ENCODE data around the gene CKS1B.

The CKS1B gene

GRCh38 chr1:154951901-154952657 is 22.4 kb upstream of the CKS1B start:
- H2AFZ ChIP-seq (ENCODE audit: low read depth, low read length) = no peak overlapping the region
- H3K36me3 ChIP-seq (replicated peaks; ENCODE audit: low read depth, low read length) = no peaks in the 10 kb centered on the region
- TF ChIP-seq EZH2phosphoT487 (IDR thresholded peaks at IDR 0.05; ENCODE audit: low read depth) (no peak), CTCF (IDR thresholded peaks at IDR 0.05; ENCODE audit: low read depth, low read length) (no peak)
- H3K9ac ChIP-seq (ENCODE audit: low read length) = no peak overlapping the region
- H3K4me1 ChIP-seq (ENCODE audit: low read length) = peaks cover 16% of the 10 kb centered on the region
- no peaks in the 10 kb centered on the region for H3K27me3 ChIP-seq (ENCODE audit: low read depth, low read length)
- no peaks in the 10 kb centered on the region for H3K9me3 ChIP-seq (ENCODE audit: insufficient read depth, low read length)
- no peaks in the 10 kb centered on the region for H4K20me1 ChIP-seq (ENCODE audit: insufficient read depth, low read length)
- no peak overlapping the region for H3K4me3 ChIP-seq (ENCODE audit: low read length)
- H3K4me2 ChIP-seq (ENCODE audit: low read length) = no peak overlapping the region
- H3K27ac ChIP-seq (ENCODE audit: low read length) = no peak overlapping the region
- no peaks in the 10 kb centered on the region for H3K79me2 ChIP-seq (ENCODE audit: low read length)

- Histone ChIP-seq H3K9me3 (ENCODE audit: insufficient read depth, low read length) (no peaks in the 10 kb centered on the region), H3K4me3 (ENCODE audit: low read length) (no peak overlapping the region), H3K27me3 (ENCODE audit: low read depth, low read length) (no peaks in the 10 kb centered on the region), H4K20me1 (ENCODE audit: insufficient read depth, low read length) (no peaks in the 10 kb centered on the region), H3K4me1 (ENCODE audit: low read length) (peaks cover 20% of the 10 kb centered on the region), H3K36me3 (replicated peaks; ENCODE audit: low read depth, low read length) (no peaks in the 10 kb centered on the region), H2AFZ (ENCODE audit: low read depth, low read length) (no peak overlapping the region), H3K27ac (ENCODE audit: low read length) (no peak overlapping the region), H3K4me2 (ENCODE audit: low read length) (no peak overlapping the region), H3K79me2 (ENCODE audit: low read length) (no peaks in the 10 kb centered on the region), H3K9ac (ENCODE audit: low read length) (no peak overlapping the region)
- TF ChIP-seq CTCF (IDR thresholded peaks at IDR 0.05; ENCODE audit: low read depth, low read length) (no peak), EZH2phosphoT487 (IDR thresholded peaks at IDR 0.05; ENCODE audit: low read depth) (no peak)
Measured at GRCh38 chr1:154952664-154953063, 21.8 kb upstream of the CKS1B start.

GRCh38 chr1:154953611-154954038 is 20.9 kb upstream of the CKS1B start:
- Histone ChIP-seq H3K36me3 (replicated peaks; ENCODE audit: low read depth, low read length) (peaks cover under 1% of the 10 kb centered on the region), H3K4me3 (ENCODE audit: low read length) (no peak overlapping the region), H3K4me1 (ENCODE audit: low read length) (peaks cover 28% of the 10 kb centered on the region), H3K9me3 (ENCODE audit: insufficient read depth, low read length) (no peaks in the 10 kb centered on the region), H3K27me3 (ENCODE audit: low read depth, low read length) (no peaks in the 10 kb centered on the region), H2AFZ (ENCODE audit: low read depth, low read length) (no peak overlapping the region), H3K79me2 (ENCODE audit: low read length) (no peaks in the 10 kb centered on the region), H3K9ac (ENCODE audit: low read length) (no peak overlapping the region), H3K27ac (ENCODE audit: low read length) (no peak overlapping the region), H3K4me2 (ENCODE audit: low read length) (no peak overlapping the region), H4K20me1 (ENCODE audit: insufficient read depth, low read length) (no peaks in the 10 kb centered on the region)
- TF ChIP-seq EZH2phosphoT487 (IDR thresholded peaks at IDR 0.05; ENCODE audit: low read depth) (no peak), CTCF (IDR thresholded peaks at IDR 0.05; ENCODE audit: low read depth, low read length) (no peak)

- no peaks in the 10 kb centered on the region for H3K9me3 ChIP-seq (ENCODE audit: insufficient read depth, low read length)
- H4K20me1 ChIP-seq (ENCODE audit: insufficient read depth, low read length) = no peaks in the 10 kb centered on the region
- no peak overlapping the region for H3K4me3 ChIP-seq (ENCODE audit: low read length)
- H3K4me2 ChIP-seq (ENCODE audit: low read length) = no peak overlapping the region
- no peak overlapping the region for H3K9ac ChIP-seq (ENCODE audit: low read length)
- H3K79me2 ChIP-seq (ENCODE audit: low read length) = peaks cover 4% of the 10 kb centered on the region; the same call in 1 of the 2 replicates
- peaks cover 26% of the 10 kb centered on the region for H3K4me1 ChIP-seq (ENCODE audit: low read length)
- H2AFZ ChIP-seq (ENCODE audit: low read depth, low read length) = no peak overlapping the region
- peaks cover 10% of the 10 kb centered on the region for H3K36me3 ChIP-seq (replicated peaks; ENCODE audit: low read depth, low read length)
- no peak overlapping the region for H3K27ac ChIP-seq (ENCODE audit: low read length)
- no peak for TF ChIP-seq EZH2phosphoT487 (IDR thresholded peaks at IDR 0.05; ENCODE audit: low read depth)
- TF ChIP-seq CTCF (IDR thresholded peaks at IDR 0.05; ENCODE audit: low read depth, low read length) = no peak
- H3K27me3 ChIP-seq (ENCODE audit: low read depth, low read length) = no peaks in the 10 kb centered on the region
Measured at GRCh38 chr1:154954541-154954940, 19.9 kb upstream of the CKS1B start.
